ENCODE measurements around the gene SERPINC1.

DNA sequence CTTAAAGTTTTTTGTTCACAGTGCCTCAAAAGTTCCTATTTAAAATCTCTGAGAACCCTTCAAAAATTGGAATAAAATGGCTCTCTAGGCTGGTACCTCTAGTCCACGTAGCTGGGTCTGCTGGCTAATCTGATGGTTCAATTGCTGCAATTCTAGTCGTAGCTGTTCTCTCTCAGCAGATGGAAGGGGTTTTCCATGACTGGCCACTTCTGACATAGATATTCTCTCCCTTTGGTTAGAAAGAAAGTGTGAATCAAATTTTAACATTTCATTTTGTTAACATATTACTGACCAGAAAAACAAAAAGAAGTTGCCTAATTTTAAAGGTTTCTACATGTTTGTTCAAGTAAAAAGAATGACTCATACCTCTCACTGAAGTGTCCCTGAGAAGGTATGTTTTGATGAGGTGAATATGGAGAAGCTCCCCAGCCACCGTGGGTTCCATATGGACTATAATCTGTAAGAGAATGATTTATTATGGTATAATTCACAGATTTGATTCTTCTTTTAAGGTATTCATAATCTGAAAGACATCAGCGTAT lies 29.3 kb upstream of the SERPINC1 start:
- TF ChIP-seq, protein P1, sequence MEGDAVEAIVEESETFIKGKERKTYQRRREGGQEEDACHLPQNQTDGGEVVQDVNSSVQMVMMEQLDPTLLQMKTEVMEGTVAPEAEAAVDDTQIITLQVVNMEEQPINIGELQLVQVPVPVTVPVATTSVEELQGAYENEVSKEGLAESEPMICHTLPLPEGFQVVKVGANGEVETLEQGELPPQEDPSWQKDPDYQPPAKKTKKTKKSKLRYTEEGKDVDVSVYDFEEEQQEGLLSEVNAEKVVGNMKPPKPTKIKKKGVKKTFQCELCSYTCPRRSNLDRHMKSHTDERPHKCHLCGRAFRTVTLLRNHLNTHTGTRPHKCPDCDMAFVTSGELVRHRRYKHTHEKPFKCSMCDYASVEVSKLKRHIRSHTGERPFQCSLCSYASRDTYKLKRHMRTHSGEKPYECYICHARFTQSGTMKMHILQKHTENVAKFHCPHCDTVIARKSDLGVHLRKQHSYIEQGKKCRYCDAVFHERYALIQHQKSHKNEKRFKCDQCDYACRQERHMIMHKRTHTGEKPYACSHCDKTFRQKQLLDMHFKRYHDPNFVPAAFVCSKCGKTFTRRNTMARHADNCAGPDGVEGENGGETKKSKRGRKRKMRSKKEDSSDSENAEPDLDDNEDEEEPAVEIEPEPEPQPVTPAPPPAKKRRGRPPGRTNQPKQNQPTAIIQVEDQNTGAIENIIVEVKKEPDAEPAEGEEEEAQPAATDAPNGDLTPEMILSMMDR (IDR thresholded peaks at IDR 0.05; ENCODE audit: poor library complexity, severe bottlenecking): no peak
- no peak for TF ChIP-seq POLR2AphosphoS5 (IDR thresholded peaks at IDR 0.05)
- no peak for TF ChIP-seq EZH2 (IDR thresholded peaks at IDR 0.05; ENCODE audit: borderline replicate concordance, insufficient read depth, low read length, poor library complexity, severe bottlenecking)
- TF ChIP-seq, protein P2, sequence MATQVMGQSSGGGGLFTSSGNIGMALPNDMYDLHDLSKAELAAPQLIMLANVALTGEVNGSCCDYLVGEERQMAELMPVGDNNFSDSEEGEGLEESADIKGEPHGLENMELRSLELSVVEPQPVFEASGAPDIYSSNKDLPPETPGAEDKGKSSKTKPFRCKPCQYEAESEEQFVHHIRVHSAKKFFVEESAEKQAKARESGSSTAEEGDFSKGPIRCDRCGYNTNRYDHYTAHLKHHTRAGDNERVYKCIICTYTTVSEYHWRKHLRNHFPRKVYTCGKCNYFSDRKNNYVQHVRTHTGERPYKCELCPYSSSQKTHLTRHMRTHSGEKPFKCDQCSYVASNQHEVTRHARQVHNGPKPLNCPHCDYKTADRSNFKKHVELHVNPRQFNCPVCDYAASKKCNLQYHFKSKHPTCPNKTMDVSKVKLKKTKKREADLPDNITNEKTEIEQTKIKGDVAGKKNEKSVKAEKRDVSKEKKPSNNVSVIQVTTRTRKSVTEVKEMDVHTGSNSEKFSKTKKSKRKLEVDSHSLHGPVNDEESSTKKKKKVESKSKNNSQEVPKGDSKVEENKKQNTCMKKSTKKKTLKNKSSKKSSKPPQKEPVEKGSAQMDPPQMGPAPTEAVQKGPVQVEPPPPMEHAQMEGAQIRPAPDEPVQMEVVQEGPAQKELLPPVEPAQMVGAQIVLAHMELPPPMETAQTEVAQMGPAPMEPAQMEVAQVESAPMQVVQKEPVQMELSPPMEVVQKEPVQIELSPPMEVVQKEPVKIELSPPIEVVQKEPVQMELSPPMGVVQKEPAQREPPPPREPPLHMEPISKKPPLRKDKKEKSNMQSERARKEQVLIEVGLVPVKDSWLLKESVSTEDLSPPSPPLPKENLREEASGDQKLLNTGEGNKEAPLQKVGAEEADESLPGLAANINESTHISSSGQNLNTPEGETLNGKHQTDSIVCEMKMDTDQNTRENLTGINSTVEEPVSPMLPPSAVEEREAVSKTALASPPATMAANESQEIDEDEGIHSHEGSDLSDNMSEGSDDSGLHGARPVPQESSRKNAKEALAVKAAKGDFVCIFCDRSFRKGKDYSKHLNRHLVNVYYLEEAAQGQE (IDR thresholded peaks at IDR 0.05; ENCODE audit: borderline replicate concordance): no peak
- no peak for TF ChIP-seq EP300 (conservative IDR thresholded peaks at IDR 0.05; ENCODE audit: poor library complexity, severe bottlenecking)
